ENCODE results near the gene FAM236C. TPM values are rescaled to one million over a fixed set of nuclear protein-coding genes. Genes with fewer than 3 reads are reported as not detected.
"Not testable (repeated sequence)": the region's sequence is repeated elsewhere in the genome, so short reads cannot be mapped to it uniquely, and the experiment has no call there.

The FAM236C gene
- total RNA-seq = not detected in 2 replicates
- polyA plus RNA-seq = not detected in 2 replicates
- polyA plus RNA-seq (2012) = not detected in 2 replicates
- not detected in 2 replicates for polyA minus RNA-seq (ENCODE audit: low replicate concordance)

GRCh38 chrX:72912315-72912714 is at the start of gene FAM236C:
TSS of gene FAM236C (plus strand) at chrX:72912615. CDS start at chrX:72912715, 100 bp downstream.
- not testable (repeated sequence) for H2AFZ ChIP-seq (ENCODE audit: low read length); H3K4me2 ChIP-seq (ENCODE audit: extremely low read depth, insufficient read depth, low read length); H3K4me3 ChIP-seq (replicated peaks in 1 of 4; ENCODE audit: control extremely low read depth in 1 of 4, insufficient read depth in 1 of 4, low read depth in 3 of 4, low read length in 4 of 4); H3K36me3 ChIP-seq (ENCODE audit: control insufficient read depth, insufficient read depth, low read length); DNase-seq (ENCODE audit: low read depth in 2 of 2); H3K9me3 ChIP-seq (ENCODE audit: control insufficient read depth, insufficient read depth, low read depth, low read length); H4K20me1 ChIP-seq (ENCODE audit: control insufficient read depth, extremely low read depth, insufficient read depth, low read length); H3K4me1 ChIP-seq (ENCODE audit: control insufficient read depth, extremely low read depth, insufficient read depth, low read length); H3K27ac ChIP-seq (ENCODE audit: insufficient read depth, low read length); H3K79me2 ChIP-seq (ENCODE audit: control insufficient read depth, insufficient read depth, low read length); H3K27me3 ChIP-seq (ENCODE audit: control insufficient read depth, insufficient read depth, low read length); H3K9ac ChIP-seq (ENCODE audit: insufficient read depth, low read length)

- DNase-seq (ENCODE audit: low read depth in 2 of 2) = not testable (repeated sequence)
These were observed 29.5 kb upstream of the FAM236C start for GRCh38 chrX:72882898-72883297.

DNA sequence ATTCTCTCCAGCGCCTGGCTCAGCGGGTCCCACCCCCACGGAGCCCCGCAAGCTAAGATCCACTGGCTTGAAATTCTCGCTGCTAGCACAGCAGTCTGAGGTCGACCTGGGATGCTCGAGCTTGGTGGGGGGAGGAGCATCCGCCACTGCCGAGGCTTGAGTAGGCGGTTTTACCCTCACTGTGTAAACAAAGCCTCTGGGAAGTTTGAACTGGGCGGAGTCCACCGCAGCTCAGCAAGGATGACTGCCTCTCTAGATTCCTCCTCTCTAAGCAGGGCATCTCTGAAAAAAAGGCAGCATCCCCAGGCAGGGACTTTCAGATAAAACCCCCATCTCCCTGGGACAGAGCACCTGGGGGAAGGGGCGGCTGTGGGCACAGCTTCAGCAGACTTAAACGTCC is 22.7 kb upstream of the FAM236C start:
- not testable (repeated sequence) for H3K27me3 ChIP-seq (ENCODE audit: control insufficient read depth, insufficient read depth, low read length); H4K20me1 ChIP-seq (ENCODE audit: control insufficient read depth, extremely low read depth, insufficient read depth, low read length); H3K36me3 ChIP-seq (ENCODE audit: control insufficient read depth, insufficient read depth, low read length); H3K4me2 ChIP-seq (ENCODE audit: extremely low read depth, insufficient read depth, low read length); H3K9me3 ChIP-seq (ENCODE audit: control insufficient read depth, insufficient read depth, low read depth, low read length); H3K9ac ChIP-seq (ENCODE audit: insufficient read depth, low read length); H2AFZ ChIP-seq (ENCODE audit: low read length); H3K27ac ChIP-seq (ENCODE audit: insufficient read depth, low read length); DNase-seq (ENCODE audit: low read depth in 2 of 2); H3K4me1 ChIP-seq (ENCODE audit: control insufficient read depth, extremely low read depth, insufficient read depth, low read length); H3K79me2 ChIP-seq (ENCODE audit: control insufficient read depth, insufficient read depth, low read length); H3K4me3 ChIP-seq (replicated peaks in 1 of 4; ENCODE audit: control extremely low read depth in 1 of 4, insufficient read depth in 1 of 4, low read depth in 3 of 4, low read length in 4 of 4)

More at GRCh38 chrX:72882898-72883297, 29.5 kb upstream of the FAM236C start:
- H2AFZ ChIP-seq (ENCODE audit: low read length); H3K9ac ChIP-seq (ENCODE audit: insufficient read depth, low read length); H3K4me3 ChIP-seq (replicated peaks in 1 of 4; ENCODE audit: control extremely low read depth in 1 of 4, insufficient read depth in 1 of 4, low read depth in 3 of 4, low read length in 4 of 4); H3K4me1 ChIP-seq (ENCODE audit: control insufficient read depth, extremely low read depth, insufficient read depth, low read length); H3K36me3 ChIP-seq (ENCODE audit: control insufficient read depth, insufficient read depth, low read length); H4K20me1 ChIP-seq (ENCODE audit: control insufficient read depth, extremely low read depth, insufficient read depth, low read length); H3K79me2 ChIP-seq (ENCODE audit: control insufficient read depth, insufficient read depth, low read length); H3K4me2 ChIP-seq (ENCODE audit: extremely low read depth, insufficient read depth, low read length); H3K9me3 ChIP-seq (ENCODE audit: control insufficient read depth, insufficient read depth, low read depth, low read length); H3K27ac ChIP-seq (ENCODE audit: insufficient read depth, low read length); H3K27me3 ChIP-seq (ENCODE audit: control insufficient read depth, insufficient read depth, low read length): not testable (repeated sequence)

- H3K27me3 ChIP-seq (ENCODE audit: control insufficient read depth, insufficient read depth, low read length); DNase-seq (ENCODE audit: low read depth in 2 of 2); H3K36me3 ChIP-seq (ENCODE audit: control insufficient read depth, insufficient read depth, low read length); H3K9ac ChIP-seq (ENCODE audit: insufficient read depth, low read length); H3K4me1 ChIP-seq (ENCODE audit: control insufficient read depth, extremely low read depth, insufficient read depth, low read length); H2AFZ ChIP-seq (ENCODE audit: low read length); H4K20me1 ChIP-seq (ENCODE audit: control insufficient read depth, extremely low read depth, insufficient read depth, low read length); H3K4me3 ChIP-seq (replicated peaks in 1 of 4; ENCODE audit: control extremely low read depth in 1 of 4, insufficient read depth in 1 of 4, low read depth in 3 of 4, low read length in 4 of 4); H3K27ac ChIP-seq (ENCODE audit: insufficient read depth, low read length); H3K4me2 ChIP-seq (ENCODE audit: extremely low read depth, insufficient read depth, low read length); H3K79me2 ChIP-seq (ENCODE audit: control insufficient read depth, insufficient read depth, low read length); H3K9me3 ChIP-seq (ENCODE audit: control insufficient read depth, insufficient read depth, low read depth, low read length): not testable (repeated sequence)
These were observed 3.7 kb downstream of the FAM236C start for GRCh38 chrX:72916096-72916495.

DNA sequence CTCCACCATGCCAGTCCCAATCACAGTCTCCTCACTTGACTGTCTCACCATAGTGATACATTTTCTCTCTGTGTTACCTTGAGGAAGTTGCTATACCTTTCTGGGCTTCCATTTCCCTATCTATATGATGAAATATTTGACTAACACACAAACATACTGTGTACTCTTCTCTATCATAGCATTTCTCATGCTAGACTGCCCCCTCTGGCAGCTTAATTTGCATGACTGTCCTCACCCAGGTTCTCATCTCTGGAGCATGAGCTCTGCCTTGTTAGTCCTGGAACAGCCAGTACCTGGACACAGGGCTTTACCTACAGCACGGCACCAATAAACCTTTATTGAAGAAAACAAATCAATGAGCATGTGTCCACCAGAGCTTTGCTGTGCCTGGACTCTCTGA is 19.9 kb downstream of the FAM236C start:
- H3K4me3 ChIP-seq (replicated peaks in 1 of 4; ENCODE audit: control extremely low read depth in 1 of 4, insufficient read depth in 1 of 4, low read depth in 3 of 4, low read length in 4 of 4); H2AFZ ChIP-seq (ENCODE audit: low read length); DNase-seq (ENCODE audit: low read depth in 2 of 2); H3K9ac ChIP-seq (ENCODE audit: insufficient read depth, low read length); H3K4me1 ChIP-seq (ENCODE audit: control insufficient read depth, extremely low read depth, insufficient read depth, low read length); H3K9me3 ChIP-seq (ENCODE audit: control insufficient read depth, insufficient read depth, low read depth, low read length); H3K4me2 ChIP-seq (ENCODE audit: extremely low read depth, insufficient read depth, low read length); H3K36me3 ChIP-seq (ENCODE audit: control insufficient read depth, insufficient read depth, low read length); H3K27me3 ChIP-seq (ENCODE audit: control insufficient read depth, insufficient read depth, low read length); H3K79me2 ChIP-seq (ENCODE audit: control insufficient read depth, insufficient read depth, low read length); H3K27ac ChIP-seq (ENCODE audit: insufficient read depth, low read length); H4K20me1 ChIP-seq (ENCODE audit: control insufficient read depth, extremely low read depth, insufficient read depth, low read length): not testable (repeated sequence)

- H3K9ac ChIP-seq (ENCODE audit: insufficient read depth, low read length); H3K79me2 ChIP-seq (ENCODE audit: control insufficient read depth, insufficient read depth, low read length); H3K36me3 ChIP-seq (ENCODE audit: control insufficient read depth, insufficient read depth, low read length); H3K4me3 ChIP-seq (replicated peaks in 1 of 4; ENCODE audit: control extremely low read depth in 1 of 4, insufficient read depth in 1 of 4, low read depth in 3 of 4, low read length in 4 of 4); H3K4me1 ChIP-seq (ENCODE audit: control insufficient read depth, extremely low read depth, insufficient read depth, low read length); H3K9me3 ChIP-seq (ENCODE audit: control insufficient read depth, insufficient read depth, low read depth, low read length); H3K27ac ChIP-seq (ENCODE audit: insufficient read depth, low read length); H2AFZ ChIP-seq (ENCODE audit: low read length); H4K20me1 ChIP-seq (ENCODE audit: control insufficient read depth, extremely low read depth, insufficient read depth, low read length); H3K27me3 ChIP-seq (ENCODE audit: control insufficient read depth, insufficient read depth, low read length); DNase-seq (ENCODE audit: low read depth in 2 of 2); H3K4me2 ChIP-seq (ENCODE audit: extremely low read depth, insufficient read depth, low read length): not testable (repeated sequence)
These were observed 24.0 kb downstream of the FAM236C start for GRCh38 chrX:72936455-72936854.

DNA sequence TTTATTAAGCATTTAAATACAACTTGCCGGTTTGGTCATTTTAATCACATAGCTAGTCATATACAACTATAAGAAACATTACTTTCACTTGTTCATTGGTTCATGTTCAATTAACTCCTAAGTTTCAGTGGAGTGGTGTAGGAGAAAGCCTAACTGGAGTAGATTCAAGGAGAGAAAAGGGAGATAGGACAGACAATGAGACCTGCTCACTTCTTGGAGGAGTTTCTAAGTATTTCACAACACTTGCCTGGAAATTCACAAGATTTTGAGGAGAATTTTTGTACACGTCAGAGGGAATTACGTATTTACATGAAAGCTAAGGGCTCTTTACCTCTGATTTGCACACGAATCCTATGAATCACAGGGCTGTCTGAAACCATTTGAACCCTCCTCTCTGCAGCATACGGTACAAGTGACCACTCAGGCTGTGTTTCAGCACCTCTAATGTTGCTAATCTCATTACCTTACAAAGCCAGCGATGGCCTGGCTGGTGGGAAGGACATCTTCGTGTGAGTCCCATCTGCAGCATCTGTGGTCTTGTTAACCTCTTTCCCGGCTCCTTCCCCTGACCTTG is 24.6 kb downstream of the FAM236C start:
- not testable (repeated sequence) for DNase-seq (ENCODE audit: low read depth in 2 of 2); H3K36me3 ChIP-seq (ENCODE audit: control insufficient read depth, insufficient read depth, low read length); H2AFZ ChIP-seq (ENCODE audit: low read length); H4K20me1 ChIP-seq (ENCODE audit: control insufficient read depth, extremely low read depth, insufficient read depth, low read length); H3K27me3 ChIP-seq (ENCODE audit: control insufficient read depth, insufficient read depth, low read length); H3K4me2 ChIP-seq (ENCODE audit: extremely low read depth, insufficient read depth, low read length); H3K4me1 ChIP-seq (ENCODE audit: control insufficient read depth, extremely low read depth, insufficient read depth, low read length); H3K9me3 ChIP-seq (ENCODE audit: control insufficient read depth, insufficient read depth, low read depth, low read length); H3K9ac ChIP-seq (ENCODE audit: insufficient read depth, low read length); H3K27ac ChIP-seq (ENCODE audit: insufficient read depth, low read length); H3K4me3 ChIP-seq (replicated peaks in 1 of 4; ENCODE audit: control extremely low read depth in 1 of 4, insufficient read depth in 1 of 4, low read depth in 3 of 4, low read length in 4 of 4); H3K79me2 ChIP-seq (ENCODE audit: control insufficient read depth, insufficient read depth, low read length)

All from fibroblast of lung (primary cell).